Mesodermal cell (in vitro differentiated cells): ENCODE results near the gene TBC1D8.

Experiments used
- H3K27ac ChIP-seq: 2 replicates; pipeline ENCODE4 v1.7.0; 2013; ENCODE audit warnings: mild to moderate bottlenecking, low read depth, low read length, moderate library complexity; ENCODE audit not compliant: severe bottlenecking
- H3K36me3 ChIP-seq: 2 replicates; pipeline ENCODE4 v1.7.1; 2013; ENCODE audit warnings: mild to moderate bottlenecking, low read length, moderate library complexity; ENCODE audit not compliant: control insufficient read depth, insufficient read depth
- H3K4me1 ChIP-seq: one replicate; pipeline ENCODE4 v1.7.1; 2013; ENCODE audit warnings: mild to moderate bottlenecking, low read length; ENCODE audit not compliant: insufficient read depth, control insufficient read depth, poor library complexity, severe bottlenecking
- H3K4me3 ChIP-seq: 2 replicates; pipeline ENCODE4 v1.7.0; 2013; ENCODE audit warnings: low read length, control low read depth, mild to moderate bottlenecking; ENCODE audit not compliant: insufficient read depth, poor library complexity, severe bottlenecking; ENCODE audit errors: extremely low read depth
- H3K9me3 ChIP-seq: 2 replicates; pipeline ENCODE4 v1.7.1; 2013; ENCODE audit warnings: mild to moderate bottlenecking, low read length, moderate library complexity; ENCODE audit not compliant: control insufficient read depth
- WGBS, 2 experiments: methylation state at CpG; one replicate each; pipeline ENCODE4 v1.1.5; 2013; ENCODE audit warnings: missing lambda C conversion rate in 2 of 2; ENCODE audit not compliant: insufficient coverage in 2 of 2; 5-methylcytosine and 5-hydroxymethylcytosine counted together

TBC1D8 gene

DNA sequence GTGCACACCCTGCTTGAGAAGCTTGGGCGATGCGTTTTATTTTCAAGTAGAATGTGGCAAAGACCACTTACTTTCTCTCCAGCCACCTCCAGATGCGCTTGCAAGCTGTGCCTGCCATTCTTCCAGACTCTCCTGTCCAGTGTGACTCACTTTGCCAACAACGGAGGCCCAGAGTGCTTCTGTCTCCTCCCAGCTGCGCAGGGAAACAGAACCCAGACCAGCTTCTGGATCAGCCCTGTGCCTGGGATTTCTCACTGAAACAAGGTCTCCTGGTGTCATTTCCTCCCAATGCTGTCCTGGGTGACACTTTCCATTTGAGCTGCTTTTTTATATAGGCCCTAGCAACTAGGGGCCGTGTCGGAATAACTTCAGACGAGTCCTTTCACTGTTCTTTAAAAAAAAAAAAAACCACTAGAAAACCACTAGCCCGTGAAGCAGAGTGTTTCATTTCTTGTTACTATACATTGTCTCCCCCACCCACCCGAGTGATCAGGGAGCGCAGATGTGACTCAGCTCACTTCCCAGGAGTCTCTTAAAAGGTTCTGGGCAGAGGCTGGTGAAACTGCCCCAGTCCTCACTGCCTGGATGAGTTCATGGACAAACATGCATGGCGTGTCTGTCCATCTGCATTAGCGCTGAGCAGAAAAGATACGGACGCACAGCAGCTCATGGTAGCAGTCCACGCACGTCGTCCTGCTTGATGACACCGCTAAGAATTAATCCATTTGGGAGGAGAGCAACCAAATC lies 174.4 kb downstream of the TBC1D8 start:
- H3K4me1 ChIP-seq, result peaks cover 16% of the 10 kb centered on the region
- H3K4me3 ChIP-seq, result no peak overlapping the region
- peak overlapping the region; percentile 89 for H3K27ac ChIP-seq
- 89 to 91% methylated on average over 17 to 18 of the region's 19 CpGs for WGBS, 2 experiments
- no peaks in the 10 kb centered on the region for H3K9me3 ChIP-seq
- H3K36me3 ChIP-seq, result no peaks in the 10 kb centered on the region

DNA sequence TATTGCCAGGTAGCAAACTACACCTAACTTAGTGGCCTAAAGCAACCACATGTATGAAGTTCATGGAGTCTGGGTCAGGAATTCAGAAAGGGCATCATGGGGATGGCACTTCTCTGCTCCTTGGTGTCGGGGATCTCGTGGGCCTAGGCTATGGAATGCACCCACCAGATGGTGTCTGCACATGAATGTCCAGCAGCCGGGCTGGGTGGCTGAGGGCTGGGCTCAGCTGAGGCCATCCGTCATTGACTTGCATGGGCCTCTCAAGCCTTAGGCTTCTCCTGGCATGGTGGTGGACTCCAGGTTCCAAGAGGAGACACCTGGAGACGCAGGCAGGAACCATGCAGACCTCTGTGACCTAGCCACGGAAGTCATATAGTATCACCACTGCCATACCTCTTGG lies 175.1 kb downstream of the TBC1D8 start:
- peaks cover 16% of the 10 kb centered on the region for H3K4me1 ChIP-seq
- WGBS, 2 experiments, result 75 to 87% methylated on average over 3 to 5 of the region's 6 CpGs
- H3K27ac ChIP-seq, result peak overlapping the region; percentile 89
- H3K9me3 ChIP-seq, result no peaks in the 10 kb centered on the region
- H3K36me3 ChIP-seq, result no peaks in the 10 kb centered on the region
- no peak overlapping the region for H3K4me3 ChIP-seq

DNA sequence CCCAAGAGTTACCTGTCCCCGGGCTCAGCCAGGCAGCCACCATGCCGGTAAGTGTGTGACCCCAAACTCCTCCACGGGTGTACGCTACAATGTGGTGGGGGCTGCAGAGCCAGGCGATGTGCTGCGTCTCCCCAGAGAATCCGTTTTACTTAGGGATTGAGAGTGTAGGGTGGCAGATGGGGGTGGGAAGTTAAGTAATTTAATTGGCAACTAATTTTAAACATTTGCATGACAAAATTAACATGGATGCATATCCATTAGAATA lies 175.7 kb downstream of the TBC1D8 start:
- WGBS, 2 experiments, result 95 to 100% methylated on average over 3 to 5 of the region's 7 CpGs
- Histone ChIP-seq H3K4me1 (peaks cover 16% of the 10 kb centered on the region), H3K4me3 (no peak overlapping the region), H3K9me3 (no peaks in the 10 kb centered on the region), H3K36me3 (no peaks in the 10 kb centered on the region), H3K27ac (no peak overlapping the region)

DNA sequence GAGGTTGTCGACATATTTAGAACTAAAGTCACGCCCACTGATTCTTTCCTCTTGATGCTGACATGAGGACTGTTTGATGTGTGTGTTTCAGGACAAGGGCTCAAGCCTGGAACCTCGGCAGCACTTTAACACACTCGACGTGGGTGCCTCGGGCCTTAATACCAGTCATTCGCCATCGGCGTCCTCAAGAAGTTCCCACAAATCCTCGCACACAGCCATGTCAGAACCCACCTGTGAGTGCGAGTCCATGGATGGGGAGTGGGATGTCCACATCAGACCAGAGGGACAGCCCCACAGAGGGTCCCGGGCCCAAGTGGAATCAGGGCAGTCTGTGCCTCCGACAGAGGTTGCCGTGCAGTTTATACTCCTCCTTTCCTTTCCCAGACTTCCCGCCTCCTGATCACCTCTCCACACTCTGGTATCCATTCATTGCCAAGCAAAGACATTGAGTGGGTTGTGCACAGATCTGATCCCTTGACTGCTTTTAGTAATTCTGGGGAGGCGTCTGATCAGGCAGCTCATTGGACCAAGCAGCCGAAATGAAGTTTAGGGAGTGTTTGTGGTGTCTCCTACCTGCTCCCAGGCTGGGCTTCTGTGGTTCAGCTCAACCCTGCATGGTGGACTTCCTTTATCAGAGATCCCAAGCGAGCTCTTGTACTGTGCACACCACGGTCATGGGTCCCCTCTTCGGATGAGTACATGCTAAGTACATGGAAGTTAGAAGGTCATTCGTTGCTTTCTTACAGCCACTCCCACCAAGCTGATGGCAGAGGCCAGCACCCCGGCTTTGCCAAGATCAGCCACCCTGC lies 176.3 kb downstream of the TBC1D8 start:
- WGBS, 2 experiments, result 94 to 96% methylated on average over 17 of the region's 22 CpGs
- Histone ChIP-seq H3K27ac (no peak overlapping the region), H3K36me3 (no peaks in the 10 kb centered on the region)

DNA sequence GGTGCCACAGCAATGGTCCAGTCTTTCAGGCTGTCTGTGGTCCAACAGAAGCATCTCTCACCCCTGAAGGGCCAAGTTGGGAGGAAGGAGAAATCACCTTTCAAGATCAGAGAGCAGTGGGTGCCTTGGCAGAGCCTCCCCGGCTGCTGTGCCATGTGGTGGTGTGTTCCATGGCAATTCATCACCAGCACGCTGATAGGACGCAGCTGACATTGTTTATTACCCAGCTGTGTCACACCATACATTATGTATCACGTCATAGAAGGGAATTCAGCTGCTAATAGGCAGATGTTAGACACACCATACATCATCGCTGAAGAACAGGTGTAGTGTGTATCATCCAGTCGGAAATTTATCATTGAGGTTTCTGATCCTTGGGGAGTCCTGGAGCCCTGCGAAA lies 178.7 kb downstream of the TBC1D8 start:
- Histone ChIP-seq H3K4me1 (peaks cover 12% of the 10 kb centered on the region), H3K27ac (no peak overlapping the region), H3K36me3 (no peaks in the 10 kb centered on the region), H3K4me3 (no peak overlapping the region), H3K9me3 (no peaks in the 10 kb centered on the region)
- WGBS, 2 experiments, result 100% methylated on average over 5 of the region's 7 CpGs; no CpG with 5 or more reads in 1 of the 2 experiments

More for the DNA sequence above, 176.3 kb downstream of the TBC1D8 start:
- no peak overlapping the region for H3K4me3 ChIP-seq
- peaks cover 16% of the 10 kb centered on the region for H3K4me1 ChIP-seq
- H3K9me3 ChIP-seq, result no peaks in the 10 kb centered on the region

DNA sequence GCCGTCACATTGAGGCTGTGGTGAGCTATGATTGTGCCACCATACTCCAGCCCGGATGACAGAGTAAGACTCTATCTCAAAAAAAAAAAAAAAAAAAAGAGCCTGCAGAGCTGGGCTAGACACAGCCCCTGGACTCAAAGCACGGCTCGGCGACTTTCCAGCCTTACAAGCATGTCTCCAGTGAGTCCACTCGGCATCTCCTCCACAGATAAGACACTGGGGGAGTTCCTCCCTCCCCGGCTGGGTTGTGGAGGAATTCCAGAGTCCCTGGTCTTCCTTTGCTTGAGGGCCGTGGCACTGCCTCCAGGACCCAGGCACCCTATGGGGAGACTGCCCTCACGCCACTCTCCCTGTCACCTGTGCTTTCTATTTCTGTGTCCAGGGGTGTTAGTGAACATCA lies 180.0 kb downstream of the TBC1D8 start:
- WGBS, 2 experiments, result 83 to 95% methylated on average over 2 to 5 of the region's 9 CpGs
- H3K4me3 ChIP-seq, result no peak overlapping the region
- H3K4me1 ChIP-seq, result no peaks in the 10 kb centered on the region
- no peaks in the 10 kb centered on the region for H3K9me3 ChIP-seq
- no peak overlapping the region for H3K27ac ChIP-seq
- no peaks in the 10 kb centered on the region for H3K36me3 ChIP-seq

DNA sequence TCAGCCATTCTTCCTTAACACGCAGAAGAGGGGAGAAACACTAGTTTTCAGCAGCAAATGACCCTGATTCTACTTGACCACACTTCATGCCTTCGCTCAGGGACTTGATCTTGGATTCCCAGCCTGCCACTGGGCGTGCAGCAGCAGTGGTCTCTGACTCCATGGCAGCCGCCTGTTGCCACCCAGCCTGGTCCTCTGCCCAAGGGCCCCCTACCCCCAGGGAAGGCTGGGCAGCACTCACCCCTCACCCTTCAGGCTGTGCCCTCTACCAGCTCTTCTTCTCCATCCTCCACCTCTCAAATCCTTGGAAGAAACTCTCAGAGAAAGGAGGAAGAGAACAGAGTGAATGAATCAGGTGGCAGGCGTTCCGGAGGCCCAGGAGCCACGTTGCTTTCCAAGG lies 181.2 kb downstream of the TBC1D8 start:
- H3K4me1 ChIP-seq, result no peaks in the 10 kb centered on the region
- H3K36me3 ChIP-seq, result no peaks in the 10 kb centered on the region

DNA sequence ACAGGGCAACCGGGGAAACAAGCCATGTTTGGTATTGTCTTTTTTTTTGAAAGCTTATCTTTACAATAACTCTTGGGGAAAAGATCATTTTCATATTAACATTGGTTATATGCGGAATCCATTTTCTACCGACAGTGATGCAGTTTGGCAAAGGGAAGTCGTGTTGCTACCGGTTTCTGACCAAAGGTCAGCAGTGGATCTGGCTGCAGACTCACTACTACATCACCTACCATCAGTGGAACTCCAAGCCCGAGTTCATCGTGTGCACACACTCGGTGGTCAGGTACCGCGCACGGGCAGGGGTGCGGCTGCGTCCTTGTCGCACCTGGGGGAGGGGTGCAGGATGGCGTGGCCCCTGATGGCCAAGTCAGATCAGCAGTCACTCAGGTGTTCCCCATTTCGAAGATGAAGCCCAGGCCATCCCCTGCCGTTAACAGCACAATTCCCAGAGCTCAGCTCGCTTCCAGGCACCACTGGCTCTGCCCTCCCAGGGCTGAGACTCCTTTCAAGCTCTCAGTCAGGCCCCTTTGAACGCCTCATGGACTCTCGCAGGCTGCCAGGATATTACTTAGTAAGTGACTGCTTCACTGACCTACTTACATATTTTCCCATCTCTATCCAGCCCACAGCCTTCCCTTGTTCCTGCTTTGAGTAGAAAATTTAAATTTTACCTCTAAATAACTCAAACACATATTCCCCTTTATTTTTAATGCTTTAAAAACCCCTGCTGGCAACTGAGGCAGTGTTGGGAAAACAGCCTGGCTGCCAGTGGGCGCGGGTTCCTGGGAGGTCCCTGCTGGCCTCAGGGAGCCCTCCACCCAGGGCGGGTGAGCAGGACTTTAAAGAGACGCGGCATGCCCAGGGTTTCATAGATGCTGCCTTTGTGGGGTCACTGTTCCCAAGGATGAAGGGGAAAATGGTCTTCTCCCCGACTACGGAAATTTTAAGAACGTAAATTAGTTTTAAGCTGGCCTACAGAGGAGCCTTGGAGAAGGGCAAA lies 182.7 kb downstream of the TBC1D8 start:
- WGBS, 2 experiments, result 89 to 92% methylated on average over 24 to 25 of the region's 28 CpGs
- Histone ChIP-seq H3K4me3 (no peak overlapping the region), H3K36me3 (no peaks in the 10 kb centered on the region), H3K4me1 (no peaks in the 10 kb centered on the region), H3K27ac (no peak overlapping the region), H3K9me3 (no peaks in the 10 kb centered on the region)

More for the DNA sequence above, 181.2 kb downstream of the TBC1D8 start:
- H3K4me3 ChIP-seq, result no peak overlapping the region
- WGBS, 2 experiments, result 77 to 88% methylated on average over 3 to 7 of the region's 7 CpGs
- H3K9me3 ChIP-seq, result no peaks in the 10 kb centered on the region
- H3K27ac ChIP-seq, result no peak overlapping the region

DNA sequence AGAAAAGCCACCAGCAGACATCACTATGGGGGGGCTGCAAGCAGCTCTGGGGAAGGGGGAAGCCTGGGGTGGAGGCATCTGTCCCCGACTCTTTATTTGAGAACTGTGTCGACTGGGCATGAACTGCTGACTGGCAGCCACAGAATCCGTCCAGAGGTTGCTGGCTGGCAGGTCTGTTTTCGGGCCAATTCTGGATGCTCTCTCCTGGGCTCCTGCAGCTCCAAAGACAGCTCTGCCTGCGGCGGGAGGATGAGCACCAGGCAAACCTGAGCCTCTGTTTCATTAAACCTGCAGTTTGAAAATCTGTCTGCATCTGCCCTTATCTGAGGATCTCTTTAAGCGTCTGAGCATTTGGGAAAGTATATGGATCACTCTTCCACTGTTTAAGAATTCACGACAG lies 183.5 kb downstream of the TBC1D8 start:
- Histone ChIP-seq H3K4me1 (no peaks in the 10 kb centered on the region), H3K9me3 (no peaks in the 10 kb centered on the region), H3K4me3 (no peak overlapping the region), H3K36me3 (no peaks in the 10 kb centered on the region), H3K27ac (no peak overlapping the region)
- WGBS, 2 experiments, result 88% methylated on average over 8 of the region's 8 CpGs

DNA sequence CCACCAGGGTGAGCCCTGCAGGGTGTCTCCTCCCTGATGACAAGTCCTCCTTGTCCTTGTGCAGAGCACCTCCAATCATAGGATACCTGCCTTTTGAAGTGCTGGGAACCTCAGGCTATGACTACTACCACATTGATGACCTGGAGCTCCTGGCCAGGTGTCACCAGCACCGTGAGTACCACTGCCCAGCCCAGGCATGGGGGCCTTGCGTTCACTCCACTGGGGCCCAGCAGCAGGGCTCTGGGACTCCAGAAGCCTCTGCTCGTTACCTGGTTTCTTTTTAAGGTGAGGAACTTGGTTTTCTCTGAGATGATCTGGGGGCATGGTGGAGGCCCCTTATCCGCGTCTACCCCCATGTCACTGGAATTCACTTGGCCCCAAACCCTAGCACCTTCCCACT lies 185.6 kb downstream of the TBC1D8 start:
- WGBS, 2 experiments, result 100% methylated on average over 2 to 3 of the region's 5 CpGs
- H3K4me3 ChIP-seq, result no peak overlapping the region

More for the DNA sequence above, 185.6 kb downstream of the TBC1D8 start:
- Histone ChIP-seq H3K36me3 (no peaks in the 10 kb centered on the region), H3K4me1 (no peaks in the 10 kb centered on the region), H3K9me3 (no peaks in the 10 kb centered on the region), H3K27ac (no peak overlapping the region)
